KG1 (cell line): Measurements from ENCODE around the gene IGF2BP2.
"Not testable (repeated sequence)": the region's sequence is repeated elsewhere in the genome, so short reads cannot be mapped to it uniquely, and the experiment has no call there.

ENCODE experiments used
- DNase-seq: peaks from one replicate; lab custom pipeline; 2025; lab: John Stamatoyannopoulos, UW

The IGF2BP2 gene

GRCh38 chr3:185639632-185640206 lies 185.1 kb downstream of the IGF2BP2 start:
- no peak for DNase-seq

DNA sequence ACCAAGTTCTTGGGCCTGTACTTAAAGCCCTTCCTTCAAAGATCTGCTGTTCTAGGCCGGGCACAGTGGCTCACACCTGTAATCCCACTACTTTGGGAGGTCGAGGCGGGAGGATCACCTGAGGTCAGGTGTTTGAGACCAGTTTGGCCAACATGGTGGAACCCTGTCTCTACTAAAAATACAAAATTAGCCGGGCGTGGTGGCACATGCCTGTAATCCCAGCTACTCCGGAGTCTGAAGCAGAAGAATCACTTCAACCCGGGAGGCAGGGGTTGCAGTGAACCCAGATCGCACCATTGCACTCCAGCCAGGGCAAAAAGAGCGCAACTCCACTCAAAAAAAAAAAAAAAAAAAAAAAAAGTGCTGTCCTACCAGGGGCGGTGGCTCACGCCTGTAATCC lies 186.2 kb downstream of the IGF2BP2 start:
- not testable (repeated sequence) for DNase-seq

DNA sequence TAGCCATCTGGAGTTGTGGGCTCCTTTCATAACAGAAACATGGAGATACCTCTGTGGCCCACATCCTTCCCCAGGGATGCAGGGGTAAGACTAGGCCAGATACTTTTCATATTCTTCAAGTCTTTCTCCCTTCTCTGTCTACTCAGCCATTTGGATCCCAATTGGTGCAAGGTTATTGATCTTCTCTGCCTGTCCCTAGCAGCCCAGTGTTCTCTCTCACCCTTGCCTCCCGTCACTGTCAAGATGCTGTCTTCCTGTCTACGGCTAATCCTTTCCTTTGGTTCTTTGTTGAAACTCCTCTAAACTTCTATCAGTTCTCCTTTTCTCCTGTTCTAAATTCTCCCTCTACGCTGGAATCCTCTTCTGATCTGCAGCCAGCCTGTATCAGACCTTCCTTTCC lies 187.5 kb downstream of the IGF2BP2 start:
- no peak for DNase-seq

DNA sequence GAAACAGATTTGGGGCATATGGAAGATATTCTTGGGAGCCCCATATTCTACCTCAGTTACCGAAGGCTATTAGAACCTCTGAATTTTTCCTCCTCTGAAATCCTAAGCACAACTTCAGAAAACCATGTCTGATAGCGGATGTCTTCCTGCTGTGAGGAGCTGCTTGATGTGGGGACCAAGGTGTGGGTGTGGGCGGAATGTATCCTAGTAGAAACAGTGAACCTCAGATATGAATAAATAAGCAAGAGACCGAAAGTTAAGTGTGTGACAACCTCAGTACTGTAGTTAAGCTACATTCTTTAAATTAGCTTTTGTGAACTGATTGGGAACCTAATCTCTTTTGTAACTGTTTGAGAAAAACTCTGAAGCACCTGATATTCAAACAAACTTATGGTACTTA lies 191.8 kb downstream of the IGF2BP2 start:
- no peak for DNase-seq

DNA sequence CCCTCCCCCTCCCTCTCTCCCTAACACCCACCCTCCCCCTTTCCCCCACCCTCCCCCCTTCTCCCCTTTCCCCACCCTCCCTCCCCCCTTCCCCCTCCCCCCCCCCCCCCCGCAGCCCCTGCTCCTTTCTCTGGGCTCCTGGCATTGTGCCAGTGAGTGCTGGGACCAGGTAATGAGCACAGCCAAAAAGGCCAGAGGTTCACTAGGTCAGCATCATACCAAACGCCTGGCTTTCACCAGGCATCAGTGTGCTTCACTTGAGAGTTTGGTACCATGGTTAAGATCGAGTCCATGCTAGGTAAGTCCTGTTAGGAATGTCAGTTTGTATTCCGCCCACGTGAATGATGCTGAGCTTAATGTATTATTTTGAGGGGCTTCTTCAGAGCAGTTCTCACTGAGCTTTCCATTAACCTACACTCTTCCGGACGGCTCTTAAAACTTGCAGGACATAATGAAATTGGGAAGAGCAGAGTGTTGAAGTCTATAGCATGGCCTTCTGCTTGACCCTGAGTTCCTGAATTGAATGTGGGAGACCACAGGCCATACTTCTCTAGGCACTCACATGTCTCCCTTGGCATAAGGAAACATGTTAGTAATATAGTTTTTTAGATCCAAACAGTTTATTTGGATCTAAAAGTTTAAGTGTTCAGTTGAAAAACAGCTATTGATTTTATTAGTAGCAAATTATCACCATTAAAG lies 193.2 kb downstream of the IGF2BP2 start:
- DNase-seq, result no peak

GRCh38 chr3:185631108-185631507 lies 193.7 kb downstream of the IGF2BP2 start:
- DNase-seq, result no peak

- DNase-seq, result no peak
Measured at GRCh38 chr3:185630182-185630622, 194.6 kb downstream of the IGF2BP2 start.

- no peak for DNase-seq
Measured at GRCh38 chr3:185629554-185630181, 195.2 kb downstream of the IGF2BP2 start.

- DNase-seq, result no peak
Measured at GRCh38 chr3:185625784-185626183, 199.1 kb downstream of the IGF2BP2 start.

DNA sequence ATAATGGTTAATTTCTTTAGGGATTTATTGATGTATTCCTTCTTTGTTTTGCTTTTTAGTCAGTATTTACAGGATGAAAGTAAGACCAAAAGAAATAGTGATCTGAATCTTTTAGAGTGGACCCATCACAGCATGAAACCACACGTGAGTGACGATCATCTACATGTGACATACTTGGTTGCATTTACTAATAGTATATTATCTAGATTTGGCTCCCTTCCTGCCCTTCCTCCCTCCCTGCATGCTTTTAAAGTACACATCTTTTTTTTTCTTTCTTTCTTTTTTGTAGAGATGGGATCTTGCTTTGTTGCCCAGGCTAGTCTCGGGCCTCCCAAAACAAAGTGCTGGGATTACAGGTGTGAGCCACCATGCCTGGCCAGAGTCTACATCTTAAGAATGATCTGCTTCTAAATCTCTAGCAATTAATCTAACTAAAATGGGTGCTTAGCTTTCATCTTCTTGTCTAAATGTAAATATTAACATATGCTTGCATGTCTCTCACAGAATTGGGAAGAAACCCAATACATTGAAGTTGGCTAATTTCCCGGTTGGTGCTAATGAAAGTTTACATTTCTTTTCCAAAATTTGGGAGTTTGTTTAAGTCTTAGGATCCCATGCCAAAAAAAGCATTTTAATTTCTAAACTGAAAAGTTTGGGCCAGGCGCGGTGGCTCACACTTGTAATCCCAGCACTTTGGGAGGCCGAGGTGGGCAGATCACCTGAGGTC lies 200.7 kb downstream of the IGF2BP2 start:
- DNase-seq, result no peak

GRCh38 chr3:185613016-185613415 lies 211.8 kb downstream of the IGF2BP2 start:
- DNase-seq, result no peak

DNA sequence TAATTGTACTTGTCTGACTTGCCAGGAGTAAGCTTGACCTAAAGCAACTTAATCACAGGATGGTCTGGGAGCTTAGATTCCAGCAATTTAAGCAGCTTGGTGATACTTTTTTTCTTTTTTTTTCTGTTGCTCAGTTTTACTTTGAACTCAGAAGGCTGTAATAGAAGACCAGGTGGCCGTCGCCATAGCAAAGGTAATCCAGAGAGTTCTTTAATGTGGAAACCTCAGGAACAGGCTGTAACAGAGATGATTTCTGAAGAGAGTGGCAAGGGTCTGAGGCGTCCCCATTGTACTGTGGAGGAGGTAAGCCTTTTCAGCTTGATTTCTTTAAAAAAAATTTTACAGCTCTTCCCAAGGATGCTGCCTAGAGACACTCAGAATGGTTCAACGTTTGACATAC lies 218.6 kb downstream of the IGF2BP2 start:
- no peak for DNase-seq

GRCh38 chr3:185605566-185605965 lies 219.3 kb downstream of the IGF2BP2 start:
- DNase-seq, result no peak

DNA sequence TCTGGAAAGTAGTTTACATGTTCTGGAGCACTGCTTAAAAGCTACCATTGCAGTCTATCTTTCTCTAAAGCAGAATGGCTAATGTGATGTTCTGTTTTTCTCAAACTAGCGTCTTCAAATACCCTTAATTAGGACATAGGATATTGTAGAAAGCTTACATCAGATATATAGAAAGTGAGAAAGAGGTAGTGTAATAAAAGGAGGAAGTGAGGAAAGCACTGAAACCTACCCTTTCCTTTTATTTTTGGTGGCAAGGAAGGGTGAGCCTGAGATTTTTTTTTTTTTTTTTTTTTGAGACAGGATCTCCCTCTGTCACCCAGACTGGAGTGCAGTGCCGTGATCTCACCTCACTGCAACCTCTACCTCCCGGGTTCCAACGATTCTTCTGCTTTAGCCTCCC lies 229.3 kb downstream of the IGF2BP2 start:
- DNase-seq, result no peak

DNA sequence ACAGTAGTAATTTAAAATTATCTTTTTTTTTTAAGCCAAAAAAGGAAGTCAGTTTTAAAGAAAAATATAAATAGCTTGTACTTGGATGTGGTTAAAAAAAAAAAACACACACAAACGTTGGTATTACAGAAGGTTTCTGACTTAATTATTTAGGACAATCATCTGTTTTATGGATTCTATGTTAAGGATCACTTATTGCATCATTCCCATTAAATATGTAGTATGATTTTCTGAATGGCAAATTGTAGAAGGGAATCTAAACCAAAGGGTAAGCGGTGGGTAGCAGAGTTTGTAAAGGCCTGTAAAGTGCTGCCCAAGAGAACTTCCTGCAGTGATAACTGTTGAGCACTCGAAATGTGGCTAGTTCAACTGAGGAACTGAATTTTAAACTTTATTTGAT lies 230.8 kb downstream of the IGF2BP2 start:
- no peak for DNase-seq
